ENCODE measurements around the gene AMFR.

DNA sequence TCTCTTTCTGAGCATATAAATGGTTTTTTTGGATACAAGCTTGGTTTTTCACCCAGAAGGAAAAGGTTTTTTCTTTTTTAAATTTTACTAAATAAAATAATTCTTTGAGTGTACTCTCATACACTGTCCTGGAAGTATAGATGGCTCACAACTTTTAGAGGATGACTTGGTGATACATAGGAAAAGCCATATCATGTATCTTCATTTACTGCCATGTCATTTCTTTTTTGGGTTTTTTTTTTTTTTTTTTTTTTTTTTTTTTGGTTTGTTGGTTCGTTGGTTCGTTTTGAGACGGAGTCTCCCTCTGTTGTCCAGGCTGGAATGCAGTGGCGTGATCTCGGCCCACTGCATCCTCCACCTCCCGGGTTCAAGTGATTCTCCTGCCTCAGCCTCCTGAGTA, 37.8 kb upstream of the AMFR start:
- TF ChIP-seq EZH2 (IDR thresholded peaks at IDR 0.05) (no peak), POLR2A (IDR thresholded peaks at IDR 0.05; ENCODE audit: borderline replicate concordance, extremely low read depth, insufficient read depth, insufficient read length) (no peak)

Measured in HCT116 (cell line).